ENCODE results near the gene SLC17A9. TPM values are rescaled to one million over a fixed set of nuclear protein-coding genes. Genes with fewer than 3 reads are reported as not detected.

Gene SLC17A9
- total RNA-seq, 1 donor: 2.0 TPM

GRCh38 chr20:62999580-62999979 is 47.1 kb downstream of the SLC17A9 start:
- no peak overlapping the region for H3K4me3 ChIP-seq (ENCODE audit: low read depth, low read length)
- no peak for DNase-seq (ENCODE audit: low read depth)
- no peak for TF ChIP-seq CTCF (IDR thresholded peaks at IDR 0.05; ENCODE audit: insufficient read depth, low read length)

- DNase-seq (ENCODE audit: low read depth): no peak
- no peak overlapping the region for H3K4me3 ChIP-seq (ENCODE audit: low read depth, low read length)
- TF ChIP-seq CTCF (IDR thresholded peaks at IDR 0.05; ENCODE audit: insufficient read depth, low read length): no peak
Measured at GRCh38 chr20:63000036-63000435, 47.5 kb downstream of the SLC17A9 start.

- TF ChIP-seq CTCF (IDR thresholded peaks at IDR 0.05; ENCODE audit: insufficient read depth, low read length): no peak
- H3K4me3 ChIP-seq (ENCODE audit: low read depth, low read length): no peak overlapping the region
- no peak for DNase-seq (ENCODE audit: low read depth)
Measured at GRCh38 chr20:63000958-63001357, 48.4 kb downstream of the SLC17A9 start.

GRCh38 chr20:63002511-63002910 is 50.0 kb downstream of the SLC17A9 start:
- no peak for DNase-seq (ENCODE audit: low read depth)
- no peak overlapping the region for H3K4me3 ChIP-seq (ENCODE audit: low read depth, low read length)
- TF ChIP-seq CTCF (IDR thresholded peaks at IDR 0.05; ENCODE audit: insufficient read depth, low read length): no peak

GRCh38 chr20:63003546-63003945 is 51.0 kb downstream of the SLC17A9 start:
- TF ChIP-seq CTCF (IDR thresholded peaks at IDR 0.05; ENCODE audit: insufficient read depth, low read length): no peak
- H3K4me3 ChIP-seq (ENCODE audit: low read depth, low read length): no peak overlapping the region
- no peak for DNase-seq (ENCODE audit: low read depth)

GRCh38 chr20:63004607-63005364 is 52.3 kb downstream of the SLC17A9 start:
- DNase-seq (ENCODE audit: low read depth): peak; percentile 6
- no peak for TF ChIP-seq CTCF (IDR thresholded peaks at IDR 0.05; ENCODE audit: insufficient read depth, low read length)
- H3K4me3 ChIP-seq (ENCODE audit: low read depth, low read length): no peak overlapping the region

Measured in fibroblast of the aortic adventitia (primary cell).